HTERT RPE-1 (cell line): Measurements from ENCODE around the gene TMEM184A.
"Not testable (repeated sequence)": the region's sequence is repeated elsewhere in the genome, so short reads cannot be mapped to it uniquely, and the experiment has no call there.

Experiments used
- in situ Hi-C: fragments of 300-500 bp; cut with MboI; formaldehyde crosslinking; loops from 4 replicates; pipeline ENCODE4 v1.14.3; 2020; ENCODE audit warnings: low sequenced_read_pairs

TMEM184A gene

GRCh38 chr7:1590887-1591286, 34.9 kb upstream of the TMEM184A start:
- in situ Hi-C loops: no loop called here

- in situ Hi-C loops: no loop called here
These were observed 34.5 kb upstream of the TMEM184A start for GRCh38 chr7:1590476-1590875.

GRCh38 chr7:1588978-1589377, 33.0 kb upstream of the TMEM184A start:
- in situ Hi-C loops: no loop called here

- in situ Hi-C loops: no loop called here
These were observed 31.7 kb upstream of the TMEM184A start for GRCh38 chr7:1587738-1588137.

GRCh38 chr7:1586827-1587705, 31.1 kb upstream of the TMEM184A start:
- in situ Hi-C loops: no loop called here

GRCh38 chr7:1586126-1586826, 30.3 kb upstream of the TMEM184A start:
- in situ Hi-C loops: no loop called here

GRCh38 chr7:1585142-1585981, 29.4 kb upstream of the TMEM184A start:
- in situ Hi-C loops: no loop called here

- in situ Hi-C loops: no loop called here
These were observed 28.7 kb upstream of the TMEM184A start for GRCh38 chr7:1584700-1585099.

- in situ Hi-C loops: not testable (repeated sequence)
These were observed 27.4 kb upstream of the TMEM184A start for GRCh38 chr7:1583241-1583930.

GRCh38 chr7:1580422-1581030, 24.5 kb upstream of the TMEM184A start:
- in situ Hi-C loops: no loop called here

- in situ Hi-C loops: no loop called here
These were observed 23.7 kb upstream of the TMEM184A start for GRCh38 chr7:1579481-1580421.

GRCh38 chr7:1578513-1578912, 22.5 kb upstream of the TMEM184A start:
- in situ Hi-C loops: no loop called here

- in situ Hi-C loops: no loop called here
These were observed 20.7 kb upstream of the TMEM184A start for GRCh38 chr7:1576521-1577253.

GRCh38 chr7:1575809-1576208, 19.8 kb upstream of the TMEM184A start:
- in situ Hi-C loops: no loop called here

- in situ Hi-C loops: no loop called here
These were observed 16.3 kb upstream of the TMEM184A start for GRCh38 chr7:1572111-1572822.

- in situ Hi-C loops: no loop called here
These were observed 14.0 kb upstream of the TMEM184A start, which contains the start of gene PSMG3 for GRCh38 chr7:1569833-1570632. PSMG3 (minus strand) TSS chr7:1570032; CDS start chr7:1569339, 693 bp downstream.

GRCh38 chr7:1569440-1569832, 13.4 kb upstream of the TMEM184A start:
- in situ Hi-C loops: no loop called here
